CD4-positive, alpha-beta T cell treated with Interleukin-6 for 4 hours (primary cell): ENCODE data around the gene C4orf46.
A peak's percentile ranks its signal among the peaks of the same experiment; 100 is the strongest.
"Not testable (repeated sequence)": the region's sequence is repeated elsewhere in the genome, so short reads cannot be mapped to it uniquely, and the experiment has no call there.

Source experiments
- DNase-seq: peaks from one replicate; pipeline ENCODE4 v3.0.0-alpha.2; 2020; ENCODE audit warnings: mixed read lengths

The C4orf46 gene

DNA sequence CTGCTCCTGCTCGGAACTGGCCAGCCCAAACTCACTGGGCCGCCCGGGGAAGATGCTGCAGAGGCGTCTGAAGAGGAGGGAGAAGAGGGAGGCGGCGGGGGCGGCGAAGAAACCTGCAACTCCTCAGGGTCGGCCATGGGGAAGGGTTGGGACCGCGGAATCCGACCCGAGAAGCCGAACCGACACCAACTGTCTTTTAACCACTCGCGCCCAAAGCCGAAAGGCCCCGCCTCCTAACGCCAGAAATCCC lies at the start of gene C4orf46:
C4orf46 (minus strand) TSS at position 223 of the 250 bp plus-strand sequence; CDS start at position 137, 86 bp downstream.
- DNase-seq: no peak

DNA sequence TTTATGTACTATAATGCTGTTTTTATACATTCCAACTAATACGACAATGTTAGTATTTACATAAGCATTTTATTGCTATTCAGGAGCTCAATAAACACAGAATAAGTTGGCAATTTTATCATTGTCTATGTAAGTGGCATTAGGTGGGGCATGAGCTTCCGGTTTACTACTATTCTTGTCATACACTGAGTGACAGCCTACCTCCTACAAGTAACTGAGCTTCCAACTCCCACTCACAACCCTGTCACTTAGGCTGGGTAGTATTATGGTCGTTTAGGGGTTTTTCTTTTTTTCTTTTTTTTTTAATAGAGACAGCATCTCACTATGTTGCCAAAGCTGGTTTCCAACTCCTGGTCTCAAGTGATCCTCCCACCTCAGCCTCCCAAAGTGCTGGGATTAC lies 44.1 kb upstream of the C4orf46 start:
- no peak for DNase-seq

DNA sequence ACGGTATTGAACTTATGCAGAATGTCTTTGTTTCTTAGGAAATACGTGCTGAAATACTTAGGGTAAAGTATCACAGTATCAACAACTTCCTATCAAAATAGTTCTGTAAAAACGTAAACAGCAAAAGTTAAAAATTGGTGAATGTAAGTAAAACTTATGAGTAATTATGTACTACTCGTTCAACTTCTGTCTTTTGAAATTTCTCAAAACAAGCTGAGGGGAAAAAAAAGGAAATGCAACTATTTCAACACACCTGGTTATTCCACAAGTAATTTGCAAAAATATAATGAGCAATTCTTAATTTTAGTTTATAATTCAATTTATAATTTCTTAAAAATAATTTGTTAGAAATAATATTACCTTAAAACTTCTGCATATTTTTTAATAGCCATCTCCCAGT lies 43.2 kb upstream of the C4orf46 start:
- no peak for DNase-seq

DNA sequence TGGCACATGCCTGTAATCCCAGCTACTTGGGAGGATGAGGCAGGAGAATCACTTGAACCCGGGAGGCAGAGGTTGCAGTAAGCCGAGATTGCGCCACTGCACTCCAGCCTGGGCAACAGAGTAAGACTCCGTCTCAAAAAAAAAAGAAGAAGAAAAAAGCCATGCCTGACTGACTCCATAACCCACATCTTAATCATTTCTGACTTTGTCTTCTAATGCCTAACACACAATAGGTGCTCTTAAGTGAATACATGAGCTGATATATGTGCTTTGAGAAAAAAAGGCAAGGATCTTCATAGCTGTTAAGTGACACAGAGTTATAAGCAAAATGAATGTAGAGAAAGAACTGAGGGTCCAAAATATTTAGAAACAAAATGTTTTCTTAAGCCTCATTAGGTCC lies 40.9 kb upstream of the C4orf46 start:
- not testable (repeated sequence) for DNase-seq

DNA sequence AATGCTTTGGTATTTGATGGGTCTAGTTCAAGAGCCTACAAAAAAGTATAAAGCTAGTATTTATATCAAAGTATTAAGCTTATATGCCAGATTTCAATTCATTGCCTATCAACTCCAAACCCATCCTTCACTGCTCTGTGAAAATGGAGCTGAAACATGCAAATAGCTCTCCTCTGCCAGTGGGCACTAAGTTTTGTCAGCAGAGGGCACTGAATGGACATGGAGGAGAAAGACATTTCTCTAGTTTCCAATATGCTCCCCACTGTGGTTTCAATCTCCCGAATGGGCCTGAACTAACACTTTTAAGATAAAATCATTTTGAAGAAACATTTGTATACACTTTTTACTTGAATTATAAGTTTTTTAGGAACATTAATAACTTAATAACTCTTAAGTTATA lies 39.1 kb upstream of the C4orf46 start:
- DNase-seq: no peak

DNA sequence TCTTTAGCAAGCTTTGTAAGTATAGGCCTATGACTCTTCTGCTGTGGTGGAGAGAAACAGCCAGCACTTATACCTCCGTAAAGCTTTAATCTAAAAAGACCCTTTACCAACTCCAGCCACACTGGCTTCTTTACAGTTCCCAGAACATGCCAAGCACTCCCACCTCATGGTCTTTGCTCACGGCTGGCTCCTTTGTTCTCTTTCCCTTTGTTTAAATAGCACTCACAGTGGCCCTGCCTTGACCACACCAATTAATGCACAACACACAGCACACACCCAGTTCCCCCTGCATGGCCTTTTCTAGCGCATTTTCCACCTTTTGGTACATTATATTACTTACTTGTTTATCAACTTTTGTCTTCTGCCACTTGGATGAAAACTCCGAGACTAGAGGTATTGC lies 32.6 kb upstream of the C4orf46 start:
- no peak for DNase-seq

DNA sequence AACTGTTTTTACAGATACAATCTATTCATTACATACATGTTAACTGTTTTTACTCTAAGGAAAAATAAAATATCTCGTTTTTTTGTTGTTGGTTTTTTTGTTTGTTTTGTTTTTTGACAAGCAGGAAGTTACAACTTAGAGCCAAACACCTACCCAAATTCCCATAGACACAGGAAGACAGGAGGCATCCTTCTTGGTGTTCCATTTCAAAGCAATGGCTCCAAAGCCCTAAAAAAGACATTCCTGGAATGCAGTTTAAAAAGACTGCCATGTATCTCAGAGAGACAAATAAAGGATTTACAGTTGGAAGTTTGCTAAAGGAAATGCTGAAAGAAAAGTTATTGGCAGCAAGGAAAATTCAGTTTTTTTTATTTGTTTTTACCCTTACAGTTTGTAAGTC lies 17.1 kb upstream of the C4orf46 start:
- no peak for DNase-seq

DNA sequence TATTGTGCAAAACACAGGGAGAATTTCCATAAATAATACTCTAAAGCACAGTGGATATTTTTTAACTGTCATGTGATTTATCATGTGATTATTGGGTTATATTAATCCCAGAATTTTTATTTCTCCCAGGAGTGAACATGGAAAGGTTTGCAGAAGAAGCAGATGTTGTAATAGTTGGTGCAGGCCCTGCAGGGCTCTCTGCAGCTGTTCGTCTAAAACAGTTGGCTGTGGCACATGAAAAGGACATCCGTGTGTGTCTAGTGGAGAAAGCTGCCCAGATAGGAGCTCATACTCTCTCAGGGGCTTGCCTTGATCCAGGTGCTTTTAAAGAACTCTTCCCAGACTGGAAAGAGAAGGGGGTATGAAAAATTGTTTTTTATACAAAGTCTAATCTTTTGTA lies 10.4 kb upstream of the C4orf46 start:
- DNase-seq: no peak

DNA sequence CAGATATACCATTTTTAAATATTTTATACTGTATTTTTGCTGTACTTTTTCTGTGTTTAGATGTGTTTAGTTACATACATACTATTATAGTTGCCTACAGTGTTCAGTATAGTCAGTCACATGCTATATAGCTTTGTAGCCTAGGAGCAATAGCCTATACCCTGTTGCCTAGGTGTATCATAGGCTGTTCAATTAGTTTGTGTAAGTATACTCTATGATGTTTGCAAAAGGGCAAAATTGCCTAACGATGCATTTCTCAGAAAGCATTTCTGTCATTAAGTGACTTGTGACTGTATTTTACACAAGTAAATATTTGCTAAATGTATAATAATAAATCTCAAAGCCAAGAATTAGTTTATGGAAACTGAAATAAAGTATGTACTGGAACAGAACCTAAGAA lies 9.9 kb upstream of the C4orf46 start:
- no peak for DNase-seq

DNA sequence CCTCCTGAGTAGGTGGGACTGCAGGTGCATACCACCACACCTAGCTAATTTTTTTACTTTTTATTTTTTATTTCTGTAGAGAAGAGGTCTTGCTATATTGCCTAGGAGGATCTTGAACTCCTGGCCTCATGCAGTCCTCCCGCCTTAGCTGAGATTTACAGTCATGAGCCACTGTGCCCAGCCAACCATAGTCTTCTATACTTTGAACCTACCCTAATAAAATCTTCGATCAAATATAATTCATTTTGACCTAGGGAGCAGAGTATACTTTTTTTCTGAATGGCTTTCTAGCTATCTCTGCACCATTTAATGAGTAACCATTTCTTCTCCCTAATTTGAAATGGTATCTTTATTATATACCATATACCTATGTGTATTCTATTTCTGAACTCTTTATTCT lies 7.1 kb upstream of the C4orf46 start:
- DNase-seq: no peak

DNA sequence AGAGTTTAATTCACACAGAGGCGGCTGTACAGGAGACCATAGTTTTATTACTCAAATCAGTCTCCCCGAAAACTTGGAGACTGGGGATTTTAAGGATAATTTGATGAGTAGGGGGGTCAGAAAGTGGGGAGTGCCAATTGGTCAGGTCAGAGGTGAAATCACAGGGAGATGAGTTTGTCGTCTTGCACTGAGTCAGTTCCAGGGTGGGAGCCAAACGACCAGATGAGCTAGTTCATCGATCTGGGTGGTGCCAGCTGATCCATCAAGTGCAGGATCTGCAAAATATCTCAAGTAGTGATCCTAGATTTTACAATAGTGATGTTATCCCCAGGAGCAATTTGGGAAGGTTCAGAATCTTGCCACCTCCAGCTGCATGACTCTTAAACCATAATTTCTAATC lies 4.4 kb upstream of the C4orf46 start:
- no peak for DNase-seq

DNA sequence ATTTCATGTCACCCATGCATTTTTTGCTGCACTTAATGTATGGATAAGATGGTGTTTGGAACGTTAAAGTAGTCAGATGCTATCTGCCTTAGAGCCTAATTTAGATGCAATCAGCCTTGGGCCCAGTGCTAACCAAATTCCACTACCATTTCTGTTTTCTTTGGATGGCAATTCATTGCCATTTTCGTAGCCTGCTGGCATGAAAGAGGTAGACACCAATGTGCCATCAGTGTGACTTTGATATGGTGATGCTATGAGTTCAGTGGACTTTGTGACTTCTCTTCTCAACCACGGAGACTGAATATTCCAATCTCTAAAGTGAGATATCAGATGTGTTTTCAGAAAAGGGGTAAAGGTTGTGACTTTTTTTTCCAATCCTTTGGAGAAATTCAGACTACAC lies 1.9 kb upstream of the C4orf46 start:
- DNase-seq: no peak

DNA sequence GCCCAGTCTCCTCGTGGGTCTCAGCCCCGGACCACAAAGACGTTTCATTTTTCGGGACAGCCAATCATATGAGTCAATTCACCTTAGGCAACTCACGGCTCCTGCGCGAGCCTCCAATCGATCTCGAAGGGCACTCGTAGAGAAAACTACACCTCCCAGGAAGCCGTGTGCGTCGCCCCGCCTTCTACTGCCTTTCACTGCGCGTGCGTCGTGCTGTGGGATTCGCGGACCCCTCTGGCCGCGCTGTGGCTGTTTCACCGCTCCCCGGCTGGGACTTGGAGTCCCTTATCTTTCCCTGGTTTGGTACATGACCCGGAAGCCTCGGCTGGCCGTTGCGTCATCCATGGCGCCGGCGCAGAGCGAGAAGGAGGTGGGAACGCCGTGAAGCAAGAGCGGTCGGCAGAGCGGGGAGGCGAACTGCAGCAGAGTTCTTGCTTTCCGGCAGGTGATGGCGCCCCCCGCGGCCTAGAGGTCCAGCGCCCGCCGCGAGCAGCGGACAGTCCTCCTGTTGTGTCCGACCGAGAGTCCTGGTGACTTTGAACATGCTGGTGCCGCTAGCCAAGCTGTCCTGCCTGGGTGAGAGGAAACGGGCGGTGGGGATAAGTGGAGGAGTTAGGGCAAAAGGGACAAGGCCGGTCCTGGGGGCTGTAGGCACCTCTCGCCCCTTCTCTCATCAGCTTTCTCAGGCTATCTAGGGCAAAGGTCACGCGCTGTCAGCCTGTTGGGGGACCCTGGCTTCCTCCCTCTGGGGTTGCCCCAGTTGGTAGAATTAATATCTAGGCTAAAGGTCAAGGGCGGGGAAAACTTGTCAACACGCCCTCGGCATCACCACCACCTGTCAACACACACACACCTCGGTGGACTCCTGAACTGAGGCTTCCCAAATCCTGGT lies 474 bp upstream of the C4orf46 start, which contains the start of gene ETFDH:
ETFDH (plus strand) TSS at position 382 of the 892 bp plus-strand sequence; CDS start at position 543, 161 bp downstream.
- peak; percentile 98 for DNase-seq

DNA sequence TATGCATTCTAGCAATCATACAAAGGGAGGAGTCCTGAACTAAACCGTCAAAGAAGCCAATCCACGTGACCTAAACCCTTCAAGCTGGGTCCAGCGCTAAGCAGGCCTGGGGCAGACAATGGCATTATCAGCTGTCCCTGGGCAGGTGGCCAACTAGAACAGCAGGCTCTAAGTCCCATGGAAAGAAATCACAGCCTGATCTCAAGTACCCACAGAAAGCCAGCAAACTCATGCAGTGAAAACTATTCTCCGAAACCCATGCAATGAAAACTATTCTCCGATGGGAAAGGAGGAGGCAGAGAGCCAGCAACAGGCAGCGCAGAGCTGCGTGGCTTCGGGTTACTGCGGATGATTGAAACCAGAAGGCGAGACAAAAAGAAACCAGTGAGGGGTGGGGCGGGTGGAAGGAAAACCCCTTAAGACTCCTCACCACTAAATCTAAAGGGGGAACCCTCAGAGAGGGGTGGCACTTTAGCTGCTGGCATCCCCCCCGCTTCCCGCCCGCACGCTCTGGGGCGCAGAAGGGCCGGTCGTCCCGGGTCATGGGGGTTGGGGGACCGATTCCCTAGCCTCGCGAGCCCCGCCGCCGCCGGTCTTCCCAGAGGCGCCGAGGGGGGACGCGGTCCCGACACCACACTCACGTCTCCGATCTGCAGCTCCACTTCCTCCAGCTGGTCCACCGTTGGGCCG lies 567 bp downstream of the C4orf46 start:
- peak; percentile 35 for DNase-seq

DNA sequence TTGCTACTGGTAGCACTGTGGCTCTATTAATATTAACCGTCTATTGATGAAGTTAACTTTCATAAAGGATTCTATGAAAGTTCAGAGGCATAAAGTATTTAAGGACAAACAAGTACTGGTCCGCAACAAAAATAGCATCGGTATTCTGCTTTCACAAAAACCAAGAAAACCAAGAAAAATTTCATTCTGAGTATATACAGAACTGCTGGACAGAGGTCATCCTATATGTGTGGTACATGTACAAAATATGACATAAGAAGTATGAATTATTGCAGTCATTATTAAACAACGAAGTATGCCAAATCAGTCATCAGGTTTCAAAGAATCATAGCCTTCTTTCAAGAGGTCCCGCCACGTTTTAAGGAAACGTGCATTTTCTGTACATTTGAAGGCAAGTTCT lies 2.4 kb downstream of the C4orf46 start:
- DNase-seq: no peak

DNA sequence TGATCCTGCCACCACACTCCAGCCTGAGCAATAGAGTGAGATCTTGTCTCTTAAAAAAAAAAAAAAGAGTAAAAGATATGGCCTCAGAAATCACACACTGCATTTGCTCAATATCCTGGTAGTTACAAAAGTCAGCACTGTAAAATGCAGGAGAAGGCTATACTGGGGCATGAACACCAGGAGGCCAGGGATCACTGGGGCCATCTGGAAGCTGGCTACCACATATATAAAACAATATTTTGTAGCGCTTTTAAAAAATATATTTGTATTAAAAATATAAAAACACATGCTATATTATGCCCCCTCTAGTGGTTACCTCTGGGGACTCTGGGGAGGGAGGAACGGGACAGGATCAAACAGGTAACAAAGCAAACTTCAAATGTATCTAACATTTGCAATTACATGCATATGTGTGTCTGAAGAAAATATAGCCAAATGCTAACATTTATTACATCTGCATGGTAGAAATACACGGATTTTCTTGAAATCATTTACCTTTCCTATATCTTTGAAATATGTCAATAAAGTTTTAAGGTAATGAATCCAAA lies 4.0 kb downstream of the C4orf46 start:
- peak; percentile 14 for DNase-seq

DNA sequence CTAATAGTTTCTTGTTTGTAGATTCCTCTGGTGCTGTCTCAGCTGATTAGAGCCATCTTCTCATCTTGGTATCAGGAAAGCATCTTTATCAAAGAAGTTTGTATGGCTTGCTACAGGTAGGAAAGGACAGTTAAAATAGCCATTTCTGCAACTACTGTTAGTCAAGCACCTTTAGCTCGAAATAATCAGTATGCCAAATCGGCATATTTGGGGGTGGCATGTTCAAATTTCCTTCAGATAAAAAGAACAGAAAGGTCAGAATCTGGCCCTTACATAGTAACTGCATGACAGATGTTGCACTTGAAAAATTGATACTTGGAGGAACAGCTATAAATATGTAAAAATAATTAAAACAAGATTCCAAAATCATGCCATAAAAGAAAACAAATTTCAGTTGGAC lies 4.8 kb downstream of the C4orf46 start:
- DNase-seq: no peak

DNA sequence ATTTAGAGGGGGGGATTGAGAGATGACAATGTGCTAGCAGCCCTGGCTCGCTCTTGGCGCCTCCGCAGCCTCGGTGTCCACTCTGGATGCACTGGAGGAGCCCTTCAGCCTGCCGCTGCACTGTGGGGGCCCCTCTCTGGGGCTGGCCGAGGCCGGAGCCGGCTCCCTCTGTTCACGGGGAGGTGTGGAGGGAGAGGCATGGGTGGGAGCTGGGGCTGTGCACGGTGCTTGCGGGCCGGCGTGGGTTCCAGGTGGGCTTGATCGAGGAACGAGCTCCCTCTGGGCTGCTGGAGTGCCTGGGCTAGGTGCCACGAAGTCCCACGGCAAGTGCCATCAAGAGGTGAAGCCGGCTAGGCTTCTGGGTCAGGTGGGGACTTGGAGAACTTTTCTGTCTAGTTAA lies 6.9 kb downstream of the C4orf46 start:
- no peak for DNase-seq

DNA sequence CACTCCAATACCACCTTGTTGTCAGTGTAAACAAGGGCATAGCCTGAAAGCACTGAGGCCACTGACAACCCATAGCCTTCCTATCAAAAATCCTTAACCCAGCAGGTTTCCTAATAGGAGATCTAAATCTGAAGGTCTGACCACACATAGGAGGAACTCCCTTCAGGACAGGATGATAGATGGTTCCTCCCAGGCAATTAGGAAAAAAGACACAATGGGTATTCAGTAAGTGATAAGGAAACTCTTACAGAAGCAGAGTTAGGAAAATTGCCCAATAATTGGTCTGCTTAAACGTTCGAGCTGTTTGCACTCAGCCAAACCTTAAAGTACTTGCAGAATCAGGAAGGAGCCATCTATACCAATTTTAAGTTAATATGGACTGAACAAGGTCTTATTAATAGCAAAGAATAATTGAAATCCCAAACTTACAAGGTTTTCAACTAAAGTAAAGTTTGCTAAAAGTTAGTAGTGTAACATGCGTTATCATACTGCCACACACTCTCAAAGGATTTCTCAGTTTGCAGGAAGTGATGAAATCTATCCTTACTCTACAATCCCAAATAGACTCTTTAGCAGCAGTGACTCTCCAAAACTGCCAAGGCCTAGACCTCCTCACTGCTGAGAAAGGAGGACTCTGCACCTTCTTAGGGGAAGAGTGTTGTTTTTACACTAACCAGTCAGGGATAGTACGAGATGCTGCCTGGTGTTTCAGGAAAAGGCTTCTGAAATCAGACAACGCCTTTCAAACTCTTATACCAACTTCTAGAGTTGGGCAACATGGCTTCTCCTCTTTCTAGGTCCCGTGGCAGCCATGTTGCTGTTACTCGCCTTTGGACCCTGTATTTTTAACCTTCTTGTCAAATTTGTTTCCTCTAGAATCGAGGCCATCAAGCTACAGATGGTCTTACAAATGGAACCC lies 7.7 kb downstream of the C4orf46 start:
- DNase-seq: not testable (repeated sequence)

DNA sequence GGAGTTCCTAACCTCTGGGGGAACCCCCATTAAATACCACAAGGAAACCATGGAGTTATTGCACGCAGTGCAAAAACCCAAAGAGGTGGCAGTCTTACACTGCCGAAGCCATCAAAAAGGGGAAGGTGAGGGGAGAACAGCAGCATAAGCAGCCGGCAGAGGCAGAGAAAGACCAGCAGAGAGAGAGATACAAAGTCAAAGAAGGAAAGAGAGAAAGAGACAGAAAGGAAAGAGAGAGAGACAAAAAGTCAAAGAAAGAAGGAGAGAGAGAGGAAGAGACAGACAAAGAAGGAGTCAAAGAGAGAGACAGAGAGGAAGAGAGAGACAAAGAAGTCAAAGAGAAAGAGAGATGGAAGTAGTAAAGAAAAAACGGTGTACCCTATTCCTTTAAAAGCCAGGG lies 8.4 kb downstream of the C4orf46 start:
- not testable (repeated sequence) for DNase-seq

DNA sequence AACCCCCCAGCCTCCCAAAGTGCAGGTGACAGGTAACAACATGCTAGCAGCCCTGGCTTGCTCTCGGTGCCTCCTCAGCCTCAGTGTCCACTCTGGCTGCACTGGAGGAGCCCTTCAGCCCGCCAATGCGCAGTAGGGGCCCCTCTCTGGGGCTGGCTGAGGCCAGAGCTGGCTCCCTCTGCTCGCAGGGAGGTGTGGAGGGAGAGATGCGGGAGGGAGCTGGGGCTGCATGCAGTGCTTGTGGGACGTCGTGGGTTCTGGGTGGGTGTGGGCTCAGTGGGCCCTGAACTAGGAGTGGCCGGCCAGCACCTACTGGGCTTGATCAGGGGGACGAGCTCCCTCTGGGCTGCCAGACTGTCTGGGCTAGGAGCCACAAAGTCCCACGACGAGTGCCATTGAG lies 14.4 kb downstream of the C4orf46 start:
- no peak for DNase-seq

DNA sequence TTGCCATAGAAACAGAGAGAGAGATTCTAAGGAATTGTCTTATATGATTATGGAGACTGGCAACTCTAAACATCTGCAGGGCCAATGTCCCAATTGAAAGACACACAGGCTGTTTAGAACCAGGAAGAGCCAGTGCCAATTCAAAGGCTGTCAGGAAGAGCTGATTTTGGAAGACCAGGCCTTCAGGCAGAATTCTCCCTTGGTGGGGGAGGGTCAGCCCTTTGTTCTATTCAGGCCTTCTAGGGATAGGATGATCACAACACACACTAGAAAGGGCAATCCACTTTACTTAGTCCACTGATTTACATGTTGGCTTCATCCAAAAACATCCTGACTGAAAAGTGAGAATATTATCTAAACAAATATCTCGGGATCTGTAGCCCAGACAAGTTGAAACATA lies 15.2 kb downstream of the C4orf46 start:
- no peak for DNase-seq

DNA sequence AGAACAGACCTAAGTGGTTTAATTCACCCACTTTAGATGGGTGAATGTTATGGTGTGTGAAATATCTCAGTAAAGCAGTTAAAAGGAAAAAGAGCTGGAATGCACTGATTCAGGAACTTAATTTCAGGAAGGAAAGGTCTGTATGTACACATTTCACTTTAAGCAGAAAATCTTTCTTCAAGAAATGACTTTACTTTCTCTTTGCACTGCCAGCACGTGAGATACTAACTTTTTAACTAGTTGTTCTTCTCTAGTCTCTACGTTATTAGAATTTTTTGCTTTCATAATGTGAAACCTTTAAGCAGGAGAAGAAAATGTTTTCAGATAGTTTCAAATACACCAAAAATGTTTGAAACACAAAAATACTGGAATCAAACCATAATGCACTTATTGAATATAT lies 18.8 kb downstream of the C4orf46 start:
- DNase-seq: no peak
